Body of pancreas (tissue), 4 donors: Measurements from ENCODE around the gene C19orf38.

Experiments used
- POLR2A ChIP-seq, 3 donors: fragments of 450-650 bp; IDR thresholded peaks; one replicate each; pipeline ENCODE4 v1.6.1; 2016; ENCODE audit warnings: antibody characterized with exemption in 3 of 3, mild to moderate bottlenecking in 2 of 3
- TF ChIP-seq, protein P1 (sequence below), 7 experiments: fragments of 450-650 bp in 4 of 7; fragments of 200-600 bp in 3 of 7; sonication (generic) in 3 of 7; IDR thresholded peaks; one replicate each; pipeline ENCODE4 v1.5.1; 2016 to 2019; ENCODE audit warnings: antibody characterized with exemption in 7 of 7

DNA sequence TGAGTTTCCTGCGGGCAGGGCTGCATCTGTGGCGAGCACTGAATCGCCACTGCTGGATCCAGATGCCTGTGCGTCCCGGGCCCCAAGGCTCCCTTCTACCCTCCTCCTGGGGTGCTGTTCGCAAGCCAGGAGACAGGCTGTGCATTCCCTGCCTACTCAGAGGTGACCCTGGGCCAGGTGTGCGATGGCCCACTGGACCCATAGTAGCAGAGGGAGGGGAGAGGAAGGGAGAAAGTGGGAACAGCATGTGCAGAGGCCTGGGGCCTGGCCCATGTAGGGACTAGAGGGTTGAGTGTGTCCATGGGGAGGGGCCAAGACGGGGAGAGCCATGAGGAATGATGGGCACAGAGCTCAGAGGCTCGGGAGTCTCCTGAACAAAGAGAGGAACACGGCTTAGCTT lies 50.4 kb downstream of the C19orf38 start:
- TF ChIP-seq, protein P1, sequence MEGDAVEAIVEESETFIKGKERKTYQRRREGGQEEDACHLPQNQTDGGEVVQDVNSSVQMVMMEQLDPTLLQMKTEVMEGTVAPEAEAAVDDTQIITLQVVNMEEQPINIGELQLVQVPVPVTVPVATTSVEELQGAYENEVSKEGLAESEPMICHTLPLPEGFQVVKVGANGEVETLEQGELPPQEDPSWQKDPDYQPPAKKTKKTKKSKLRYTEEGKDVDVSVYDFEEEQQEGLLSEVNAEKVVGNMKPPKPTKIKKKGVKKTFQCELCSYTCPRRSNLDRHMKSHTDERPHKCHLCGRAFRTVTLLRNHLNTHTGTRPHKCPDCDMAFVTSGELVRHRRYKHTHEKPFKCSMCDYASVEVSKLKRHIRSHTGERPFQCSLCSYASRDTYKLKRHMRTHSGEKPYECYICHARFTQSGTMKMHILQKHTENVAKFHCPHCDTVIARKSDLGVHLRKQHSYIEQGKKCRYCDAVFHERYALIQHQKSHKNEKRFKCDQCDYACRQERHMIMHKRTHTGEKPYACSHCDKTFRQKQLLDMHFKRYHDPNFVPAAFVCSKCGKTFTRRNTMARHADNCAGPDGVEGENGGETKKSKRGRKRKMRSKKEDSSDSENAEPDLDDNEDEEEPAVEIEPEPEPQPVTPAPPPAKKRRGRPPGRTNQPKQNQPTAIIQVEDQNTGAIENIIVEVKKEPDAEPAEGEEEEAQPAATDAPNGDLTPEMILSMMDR (IDR thresholded peaks at IDR 0.05), result no peak
- TF ChIP-seq POLR2A (IDR thresholded peaks at IDR 0.05), result no peak
